Fibroblast of lung (primary cell): ENCODE data around the gene TFCP2.

Source experiments
- CTCF ChIP-seq, 2 donors: IDR thresholded peaks in 1 of 2; conservative IDR thresholded peaks in 1 of 2; 1 replicate in 1 of 2; 2 replicates in 1 of 2; pipeline ENCODE4 v1.5.1; 2011 to 2012; ENCODE audit warnings: low read length in 2 of 2, control low read depth in 1 of 2, inconsistent platforms in 1 of 2, low read depth in 1 of 2, mild to moderate bottlenecking in 1 of 2
- EZH2 ChIP-seq: IDR thresholded peaks from 2 replicates; pipeline ENCODE4 v1.5.1; 2012; ENCODE audit warnings: low read length, control low read depth, mild to moderate bottlenecking; ENCODE audit errors: missing control alignments

GRCh38 chr12:51217133-51217967, 44.4 kb upstream of the TFCP2 start:
- TF ChIP-seq CTCF (conservative IDR thresholded peaks at IDR 0.05 in 1 of 2, IDR thresholded peaks at IDR 0.05 in 1 of 2; ENCODE audit: low read depth in 1 of 2, low read length in 2 of 2) (peak in 1 of 2 donors; percentile 15), EZH2 (no peak)
